ENCODE measurements around the gene AACS. TPM values are rescaled to one million over a fixed set of nuclear protein-coding genes. Genes with fewer than 3 reads are reported as not detected.

AACS gene
- total and polyA plus RNA-seq, 2 of the 8 experiments (the other 6 are each of a cell fraction or from before 2014, with no cell fraction given), result 51.9 to 52.4 TPM

DNA sequence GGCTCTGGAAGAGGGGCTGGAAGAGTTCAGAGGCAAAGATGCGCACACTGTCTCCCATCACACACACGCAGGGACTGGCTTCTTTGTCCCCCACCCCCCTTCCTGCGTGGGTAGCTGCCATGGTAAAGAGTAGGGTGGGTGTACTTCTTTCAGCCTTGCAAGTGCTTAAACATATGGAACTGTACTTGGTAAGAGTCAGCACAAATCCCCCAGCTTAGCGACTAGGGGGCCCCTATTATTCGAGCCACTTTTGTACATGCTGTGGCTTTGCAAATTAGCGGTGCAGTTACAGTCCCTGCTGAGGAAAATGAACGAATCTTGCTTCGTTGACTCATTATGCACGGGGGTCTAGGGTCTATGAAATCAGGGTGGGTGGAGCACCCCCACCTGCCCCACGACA lies 123.8 kb downstream of the AACS start:
- Histone ChIP-seq H2BK15ac (ENCODE audit: low read length) (0 out of 2 replicates have a peak overlapping the region, but pooled peaks have one; percentile 12), H2BK20ac (ENCODE audit: low read length) (peak overlapping the region; percentile 89), H3K9me3 (ENCODE audit: insufficient read depth in 2 of 2, low read depth in 1 of 2, low read length in 1 of 2) (no peaks in the 10 kb centered on the region), H2BK12ac (ENCODE audit: low read depth, low read length) (peak overlapping the region; percentile 92; the same call in 1 of the 2 replicates), H3K4me2 (ENCODE audit: insufficient read depth in 1 of 2, low read depth in 2 of 2, low read length in 2 of 2) (peak overlapping the region; percentile 72 to 80), H3K23me2 (ENCODE audit: low read depth, low read length) (peaks cover 33% of the 10 kb centered on the region), H2BK120ac (replicated peaks; ENCODE audit: low read depth, low read length) (peak overlapping the region; percentile 63), H3K36me3 (ENCODE audit: control insufficient read depth in 2 of 4, insufficient read depth in 4 of 4, low read length in 3 of 4) (no peaks in the 10 kb centered on the region), H2BK5ac (ENCODE audit: low read depth, low read length) (peak overlapping the region; percentile 80; the same call in 1 of the 2 replicates), H3K9ac (replicated peaks in 1 of 4; ENCODE audit: extremely low read depth in 1 of 4, low read depth in 3 of 4, low read length in 3 of 4) (no peak overlapping the region; a peak in 1 of 7 replicates), H3K56ac (replicated peaks; ENCODE audit: insufficient read length, low read depth, low read length) (peak overlapping the region; percentile 7), H3K18ac (ENCODE audit: extremely low read depth, low read length) (peak overlapping the region; percentile 51), H4K8ac (ENCODE audit: extremely low read depth, insufficient read depth, low read length) (no peak overlapping the region; the same call in 1 of the 2 replicates), H2AK5ac (ENCODE audit: low read depth, low read length) (peak overlapping the region; percentile 71; the same call in 1 of the 2 replicates), H3K79me1 (ENCODE audit: low read depth, low read length) (peaks cover 23% of the 10 kb centered on the region), H3K23ac (ENCODE audit: insufficient read length) (no peak overlapping the region), H3K4me3 (ENCODE audit: extremely low read depth in 1 of 4, insufficient read depth in 2 of 4, low read depth in 3 of 4, low read length in 4 of 4) (peak overlapping the region; percentile 31 to 91 (median 49); a peak in 7 of 8 replicates), H3K79me2 (ENCODE audit: control insufficient read depth in 1 of 2, insufficient read depth in 2 of 2, low read length in 2 of 2) (peaks cover 4 to 60% of the 10 kb centered on the region in 2 experiments; a peak in 3 of 4 replicates), H3K4ac (replicated peaks; ENCODE audit: insufficient read length, low read depth, low read length) (peak overlapping the region; percentile 82), H4K91ac (replicated peaks; ENCODE audit: insufficient read length, low read length) (peak overlapping the region; percentile 93), H2AFZ (ENCODE audit: low read length) (no peak overlapping the region), H4K5ac (ENCODE audit: insufficient read length, low read depth, low read length) (peak overlapping the region; percentile 28), H3K27ac (ENCODE audit: low read depth, low read length) (no peak overlapping the region), H3K27me3 (replicated peaks in 1 of 4; ENCODE audit: control insufficient read depth in 3 of 4, extremely low read depth in 1 of 4, insufficient read depth in 3 of 4, low read length in 3 of 4) (peaks cover 0 to 8% (median 4%) of the 10 kb centered on the region in 4 experiments; a peak in 4 of 7 replicates), H3K14ac (ENCODE audit: insufficient read length) (no peak overlapping the region), H3K4me1 (replicated peaks in 1 of 4; ENCODE audit: control insufficient read depth in 3 of 4, insufficient read depth in 4 of 4, low read length in 3 of 4) (peaks cover 31 to 50% (median 36%) of the 10 kb centered on the region in 4 experiments), H4K20me1 (replicated peaks in 1 of 2; ENCODE audit: control insufficient read depth in 1 of 2, insufficient read depth in 2 of 2, low read length in 2 of 2) (peaks cover 14 to 31% of the 10 kb centered on the region in 2 experiments)
- ChIA-PET CTCF (ENCODE audit: partially characterized antibody) (interaction anchor here (0.5 to 3.7 kb wide), 13 partner anchors 9 to 718 kb away, joined by 3 to 24 read pairs (median 5); no protein-coding TSS in a partner anchor), POLR2A (ENCODE audit: partially characterized antibody) (interaction anchor here (0.7 to 4.8 kb wide), 8 partner anchors 9 to 86 kb away, joined by 3 to 30 read pairs (median 5); no protein-coding TSS in a partner anchor)
- no peak for FAIRE-seq
- no peak for DNase-seq (ENCODE audit: low read depth in 1 of 2, low spot score in 2 of 2)
- WGBS, 2 experiments (ENCODE audit: extremely low coverage in 1 of 2, insufficient coverage in 1 of 2, insufficient read length in 1 of 2, insufficient replicate concordance in 2 of 2, low coverage in 1 of 2, low lambda C conversion rate in 2 of 2, missing lambda C conversion rate in 1 of 2), result 6% methylated on average over 10 of the region's 10 CpGs; no CpG with 5 or more reads in 1 of the 2 experiments
- TF ChIP-seq TEAD4 (IDR thresholded peaks at IDR 0.05; ENCODE audit: low read depth, low read length) (no peak), RBBP5 (IDR thresholded peaks at IDR 0.05; ENCODE audit: borderline replicate concordance, low read depth, low read length) (no peak), SIN3A (conservative IDR thresholded peaks at IDR 0.05 in 1 of 2, IDR thresholded peaks at IDR 0.05 in 1 of 2; ENCODE audit: low read depth in 1 of 2, low read length in 2 of 2) (no peak), GABPA (IDR thresholded peaks at IDR 0.05; ENCODE audit: borderline replicate concordance, insufficient read depth, low read length) (no peak), KDM5A (IDR thresholded peaks at IDR 0.05; ENCODE audit: low read length) (no peak), CTBP2 (IDR thresholded peaks at IDR 0.05; ENCODE audit: borderline replicate concordance, insufficient read depth, insufficient read length, low read length) (no peak), GTF2F1 (IDR thresholded peaks at IDR 0.05; ENCODE audit: borderline replicate concordance, low read depth, low read length) (no peak), BACH1 (IDR thresholded peaks at IDR 0.05; ENCODE audit: low read length) (no peak), RXRA (IDR thresholded peaks at IDR 0.05; ENCODE audit: insufficient read depth, low read depth, low read length) (no peak), SRF (IDR thresholded peaks at IDR 0.05; ENCODE audit: low read depth, low read length) (no peak), RFX5 (IDR thresholded peaks at IDR 0.05; ENCODE audit: borderline replicate concordance, low read depth, low read length) (no peak), EP300 (IDR thresholded peaks at IDR 0.05; ENCODE audit: borderline replicate concordance in 1 of 2, low read depth in 2 of 2, low read length in 2 of 2) (no peak)

All from H1 (cell line).